GM12801 (cell line): Measurements from ENCODE around the gene CYP2J2.

Source experiments
- TF ChIP-seq, protein P1 (sequence below): IDR thresholded peaks from one replicate; pipeline ENCODE4 v1.5.1; 2011; ENCODE audit warnings: control low read depth; ENCODE audit not compliant: insufficient read length; ENCODE audit errors: extremely low read depth

Gene CYP2J2

DNA sequence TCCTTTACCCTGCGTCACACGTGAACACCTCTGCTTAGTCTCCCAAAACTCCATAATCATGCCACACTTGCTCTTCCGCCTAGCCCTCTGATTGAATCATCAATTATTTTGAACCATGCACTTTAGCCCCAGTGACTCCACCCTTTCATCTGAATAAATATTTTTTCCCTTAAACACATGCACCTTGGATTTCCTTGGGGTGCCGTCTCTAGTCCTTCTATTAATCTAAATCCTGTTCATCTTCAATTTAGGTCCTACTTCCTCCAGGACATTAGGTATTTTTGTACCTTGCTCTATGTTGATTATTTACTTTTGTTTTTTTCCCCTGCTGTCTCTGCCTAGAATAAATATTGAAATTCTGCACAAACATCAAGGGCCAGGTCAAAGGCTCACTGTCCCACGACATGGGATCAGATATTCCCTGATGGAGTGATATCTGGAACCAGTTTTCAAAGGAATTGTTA lies 9.8 kb upstream of the CYP2J2 start:
- TF ChIP-seq, protein P1, sequence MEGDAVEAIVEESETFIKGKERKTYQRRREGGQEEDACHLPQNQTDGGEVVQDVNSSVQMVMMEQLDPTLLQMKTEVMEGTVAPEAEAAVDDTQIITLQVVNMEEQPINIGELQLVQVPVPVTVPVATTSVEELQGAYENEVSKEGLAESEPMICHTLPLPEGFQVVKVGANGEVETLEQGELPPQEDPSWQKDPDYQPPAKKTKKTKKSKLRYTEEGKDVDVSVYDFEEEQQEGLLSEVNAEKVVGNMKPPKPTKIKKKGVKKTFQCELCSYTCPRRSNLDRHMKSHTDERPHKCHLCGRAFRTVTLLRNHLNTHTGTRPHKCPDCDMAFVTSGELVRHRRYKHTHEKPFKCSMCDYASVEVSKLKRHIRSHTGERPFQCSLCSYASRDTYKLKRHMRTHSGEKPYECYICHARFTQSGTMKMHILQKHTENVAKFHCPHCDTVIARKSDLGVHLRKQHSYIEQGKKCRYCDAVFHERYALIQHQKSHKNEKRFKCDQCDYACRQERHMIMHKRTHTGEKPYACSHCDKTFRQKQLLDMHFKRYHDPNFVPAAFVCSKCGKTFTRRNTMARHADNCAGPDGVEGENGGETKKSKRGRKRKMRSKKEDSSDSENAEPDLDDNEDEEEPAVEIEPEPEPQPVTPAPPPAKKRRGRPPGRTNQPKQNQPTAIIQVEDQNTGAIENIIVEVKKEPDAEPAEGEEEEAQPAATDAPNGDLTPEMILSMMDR, result no peak

DNA sequence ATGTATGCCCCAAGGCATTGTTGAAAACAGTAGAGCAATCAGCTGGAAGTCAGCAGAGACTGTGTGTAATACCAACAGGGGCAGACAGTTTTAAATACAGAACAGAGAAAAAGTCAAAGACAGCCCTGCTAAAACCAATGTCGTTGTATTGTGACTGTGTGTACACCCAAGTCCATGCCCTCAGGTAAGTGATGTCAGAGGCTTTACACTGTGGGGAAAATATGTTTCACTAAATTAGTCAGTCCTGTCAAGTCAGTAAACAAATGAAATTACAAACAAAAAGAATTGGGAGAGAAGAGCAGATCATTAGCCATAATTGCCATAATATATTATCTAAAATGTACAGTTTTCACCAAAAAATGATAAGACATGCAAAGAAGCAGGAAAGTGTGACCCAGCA lies 2.4 kb upstream of the CYP2J2 start:
- TF ChIP-seq, protein P1, result no peak

DNA sequence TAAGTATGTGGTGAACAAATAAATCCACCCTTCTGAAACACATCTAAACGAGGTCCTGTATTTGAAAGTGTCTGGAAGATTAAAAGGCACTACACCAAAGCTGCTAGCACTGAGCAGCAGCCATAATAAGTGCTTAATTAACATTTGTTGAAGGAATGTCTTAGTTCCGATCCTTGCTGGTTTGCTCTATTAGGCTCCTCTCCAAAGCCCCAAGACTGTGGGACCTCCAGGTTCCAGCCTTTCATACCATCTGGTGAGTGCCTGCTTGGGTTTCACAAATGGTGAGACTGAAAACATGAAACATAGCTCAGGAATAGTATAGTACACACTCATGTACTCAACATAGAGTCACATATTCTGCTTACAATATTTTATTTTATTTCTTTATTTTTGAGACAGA lies 640 bp upstream of the CYP2J2 start:
- TF ChIP-seq, protein P1, result no peak

DNA sequence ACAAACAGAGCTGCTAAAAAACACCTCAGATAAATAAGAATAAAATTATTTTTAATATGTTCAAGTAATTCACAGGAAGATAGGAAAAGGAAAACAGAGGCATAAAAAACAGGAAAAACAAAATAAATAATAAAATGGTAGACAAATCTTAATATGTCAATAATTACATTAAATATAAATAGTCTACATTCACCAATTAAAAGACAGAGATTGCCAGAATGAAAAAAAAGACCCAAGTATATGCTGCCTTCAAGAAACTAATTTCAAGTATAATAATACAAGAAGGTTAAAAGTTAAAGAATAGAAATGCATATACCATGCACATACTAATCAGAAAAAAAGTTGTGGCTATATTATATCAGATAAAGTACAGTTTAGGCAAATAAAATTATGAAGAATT lies 1.9 kb downstream of the CYP2J2 start:
- TF ChIP-seq, protein P1, result no peak

DNA sequence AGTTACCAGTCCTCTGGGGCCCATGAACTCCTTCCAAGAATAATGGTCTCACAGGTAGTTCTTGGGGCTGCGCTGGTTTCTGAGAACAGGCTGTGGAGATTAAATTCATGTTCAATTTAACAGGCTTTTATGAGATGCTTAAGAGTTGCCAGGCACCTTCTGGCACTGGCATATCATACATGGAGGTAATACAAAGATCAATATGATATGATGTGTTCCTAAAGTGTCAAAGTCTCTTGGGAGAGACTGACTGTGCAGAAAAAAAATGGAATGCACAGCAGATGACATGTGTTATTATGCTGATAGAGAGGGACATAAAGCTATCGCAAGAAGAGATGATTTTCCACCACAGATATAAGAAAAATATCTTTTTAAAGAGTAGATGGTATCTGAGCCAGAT lies 6.8 kb downstream of the CYP2J2 start:
- TF ChIP-seq, protein P1, result no peak

DNA sequence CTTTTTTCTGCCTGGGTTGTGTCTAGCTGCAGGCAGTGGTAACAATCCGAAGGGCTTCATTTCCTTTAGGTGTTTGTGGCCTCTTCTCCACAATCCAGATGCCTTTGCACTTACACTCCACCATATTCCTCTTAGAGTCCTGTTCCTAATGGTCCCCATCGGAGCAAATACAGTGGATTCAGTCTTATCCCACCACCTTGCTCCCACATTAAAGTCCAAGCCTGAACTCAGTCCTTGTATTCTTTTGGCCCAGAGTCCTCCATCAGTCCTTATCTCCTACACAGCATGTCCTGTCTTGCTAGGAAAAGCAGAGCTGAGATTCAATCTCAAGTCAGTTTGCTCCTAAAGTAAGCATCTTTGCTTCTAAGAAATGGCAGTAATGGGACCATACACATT lies 8.8 kb downstream of the CYP2J2 start:
- TF ChIP-seq, protein P1, result no peak

DNA sequence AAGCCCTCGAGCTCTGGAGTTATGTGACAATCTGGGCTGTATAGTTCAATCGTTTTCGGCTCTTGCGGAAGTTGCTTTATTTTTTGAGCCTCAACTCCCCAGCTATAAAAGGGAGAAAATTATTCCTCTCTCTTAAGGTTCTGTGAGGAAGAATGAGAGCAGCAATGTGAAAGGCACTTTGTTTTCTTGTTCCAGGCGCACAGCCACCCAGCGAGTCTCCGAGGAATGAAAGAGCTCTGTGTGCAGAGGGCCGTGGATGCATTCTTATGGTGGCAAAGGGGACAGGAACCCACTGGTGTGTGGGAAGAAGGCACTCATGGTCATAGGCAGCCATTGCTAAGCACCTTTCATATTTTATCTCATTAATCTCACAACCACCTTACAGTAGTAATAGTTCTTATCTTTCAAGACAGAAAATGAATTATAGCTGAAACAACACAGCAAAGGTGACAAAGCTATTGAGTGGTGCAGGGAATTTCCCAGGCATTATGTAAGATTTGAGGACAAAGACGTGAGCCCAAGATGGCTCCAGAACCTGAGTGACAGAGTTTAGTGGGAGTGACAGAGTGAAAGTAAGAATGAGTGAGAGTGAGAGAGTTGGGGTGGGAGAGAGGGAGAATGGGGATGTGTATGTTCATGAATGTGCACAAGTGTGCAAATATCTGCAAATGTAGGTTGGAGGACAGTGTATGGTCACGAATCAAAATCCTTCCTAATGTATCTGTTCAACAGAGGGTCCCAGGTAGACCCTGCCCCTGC lies 9.4 kb downstream of the CYP2J2 start:
- TF ChIP-seq, protein P1, result no peak
